Umbilical cord (tissue), 2 donors: ENCODE results near the gene TIPRL. TPM values are rescaled to one million over a fixed set of nuclear protein-coding genes. Genes with fewer than 3 reads are reported as not detected.
"Not testable (repeated sequence)": the region's sequence is repeated elsewhere in the genome, so short reads cannot be mapped to it uniquely, and the experiment has no call there.

Experiments used
- DNase-seq: peaks from one replicate; pipeline ENCODE4 v3.0.0-alpha.2; 2015; ENCODE audit warnings: low spot score
- total RNA-seq: library from RNA; depleted of rRNA; stranded (reverse); fragments of >200 nt; gene quantifications from one replicate; pipeline ENCODE4 v1.2.3, GENCODE V29; 2014; ENCODE audit warnings: low replicate concordance; ENCODE audit not compliant: insufficient read depth

Gene TIPRL
- total RNA-seq, 1 donor from 2014 or later = 46.0 TPM

DNA sequence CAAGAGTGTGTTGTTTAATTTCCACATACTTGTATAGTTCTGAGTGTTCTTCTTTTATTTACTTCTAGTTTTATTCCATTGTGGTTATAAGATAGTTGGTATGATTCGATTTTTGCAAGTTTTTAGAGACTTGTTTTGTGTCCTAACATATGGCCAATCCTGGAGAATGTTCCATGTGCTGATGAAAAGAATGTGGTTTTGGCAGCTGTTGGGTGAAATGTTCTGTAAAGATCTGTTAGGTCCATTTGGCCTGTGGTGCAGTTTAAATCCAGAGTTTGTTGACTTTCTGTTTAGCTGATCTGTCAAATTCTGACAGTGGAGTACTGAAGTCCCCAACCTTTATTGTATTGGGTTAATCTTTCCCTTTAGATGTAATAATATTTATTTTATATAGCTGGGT, 19.5 kb upstream of the TIPRL start:
- no peak for DNase-seq

DNA sequence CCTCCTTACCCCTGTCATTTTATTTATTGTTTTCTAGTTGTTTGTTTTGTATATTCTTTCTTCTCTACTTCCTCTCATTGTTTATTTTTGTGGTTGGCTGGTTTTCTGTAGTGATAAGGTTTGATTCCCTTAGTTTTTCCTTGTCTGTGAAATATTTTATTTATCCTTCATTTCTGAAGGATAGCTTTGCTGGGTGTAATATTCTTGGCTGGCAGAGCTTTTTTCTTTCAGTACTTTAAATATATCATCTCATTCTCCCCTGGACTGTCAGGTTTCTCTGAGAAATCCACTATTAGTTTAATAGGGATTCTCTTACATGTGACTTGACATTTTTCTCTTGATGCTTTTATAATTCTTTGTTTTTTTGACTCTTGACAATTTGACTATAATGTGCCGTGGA, 18.8 kb upstream of the TIPRL start:
- DNase-seq = no peak

DNA sequence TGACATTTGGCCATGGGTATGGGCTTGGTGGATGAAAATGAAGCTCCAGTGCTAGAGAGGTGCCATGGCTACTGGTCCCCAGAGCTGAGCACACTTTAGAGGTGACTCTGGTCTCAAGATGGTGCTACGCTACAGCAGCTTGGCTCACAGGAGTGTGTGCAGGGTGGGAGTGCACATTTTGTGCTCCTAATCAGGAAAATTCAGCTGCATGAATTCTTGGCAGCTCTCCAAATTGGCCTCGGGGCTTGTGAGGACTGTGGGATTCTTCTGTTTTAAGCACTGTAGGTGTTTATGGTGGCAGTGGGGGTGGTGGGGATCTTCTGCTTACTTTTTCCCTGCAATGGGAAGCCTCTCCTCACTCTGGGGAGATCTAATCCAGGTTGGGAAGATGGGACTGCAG, 17.3 kb upstream of the TIPRL start:
- DNase-seq = peak; percentile 43

- DNase-seq = no peak
Measured at GRCh38 chr1:168163670-168164069, 15.1 kb upstream of the TIPRL start.

GRCh38 chr1:168164771-168165170, 14.0 kb upstream of the TIPRL start:
- DNase-seq = no peak

GRCh38 chr1:168167806-168168205, 11.0 kb upstream of the TIPRL start:
- DNase-seq = peak; percentile 65

- no peak for DNase-seq
Measured at GRCh38 chr1:168170564-168171508, 7.9 kb upstream of the TIPRL start.

DNA sequence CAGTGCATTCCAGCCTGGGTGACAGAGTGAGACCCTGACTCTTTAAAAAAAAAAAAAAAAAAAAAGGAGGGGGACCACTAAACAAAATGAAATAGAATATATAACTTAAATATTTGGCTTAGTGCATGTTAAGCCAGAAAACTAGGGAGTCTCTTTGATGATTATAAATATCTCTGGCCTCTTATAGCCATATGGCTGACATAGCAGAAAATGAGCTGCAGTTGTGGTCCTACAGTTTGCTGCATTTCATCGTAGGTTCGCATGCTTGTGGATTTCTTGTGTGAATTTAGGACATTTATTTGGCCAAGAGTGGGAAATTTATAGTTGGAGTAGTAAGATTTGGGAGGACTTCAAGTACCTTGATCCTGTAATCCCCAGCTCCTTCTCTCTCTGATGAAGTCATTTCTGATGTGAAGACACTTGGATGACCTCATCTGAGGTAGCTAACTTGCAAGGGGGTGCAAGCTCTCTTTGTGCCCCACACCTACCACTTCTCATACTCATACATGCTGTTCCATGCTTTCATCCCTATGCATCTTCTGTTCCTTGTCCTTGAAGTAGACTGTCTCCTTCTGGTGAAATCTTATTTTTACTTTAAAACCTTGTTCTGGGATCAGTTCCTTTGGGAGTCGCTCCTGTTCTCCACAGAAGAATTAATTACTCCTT, 6.4 kb upstream of the TIPRL start:
- DNase-seq = peak; percentile 41

DNA sequence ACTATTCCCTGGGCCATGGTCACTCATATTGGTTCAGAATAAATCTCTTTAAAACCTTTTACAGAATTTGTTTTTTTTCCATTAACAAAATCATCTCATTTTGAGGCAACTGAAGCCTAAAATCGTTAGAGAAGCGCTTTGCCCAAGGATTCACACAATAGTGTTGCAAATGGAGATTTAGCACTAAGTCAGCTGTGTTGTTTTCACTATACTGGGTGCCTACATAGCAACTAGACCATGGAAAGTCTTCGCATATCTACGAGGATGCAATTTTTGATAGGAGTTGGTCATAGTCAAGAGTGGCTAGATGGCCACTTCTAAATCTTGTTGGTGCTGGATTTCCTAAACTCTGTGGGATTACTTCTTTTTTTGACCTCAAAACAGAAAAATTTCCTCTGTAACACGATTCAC, 530 bp upstream of the TIPRL start:
- DNase-seq = no peak

- DNase-seq = peak; percentile 49
Measured at GRCh38 chr1:168179438-168180147, 831 bp downstream of the TIPRL start.

GRCh38 chr1:168180148-168180524, 1.4 kb downstream of the TIPRL start:
- no peak for DNase-seq

- DNase-seq = not testable (repeated sequence)
Measured at GRCh38 chr1:168181063-168181720, 2.4 kb downstream of the TIPRL start.

DNA sequence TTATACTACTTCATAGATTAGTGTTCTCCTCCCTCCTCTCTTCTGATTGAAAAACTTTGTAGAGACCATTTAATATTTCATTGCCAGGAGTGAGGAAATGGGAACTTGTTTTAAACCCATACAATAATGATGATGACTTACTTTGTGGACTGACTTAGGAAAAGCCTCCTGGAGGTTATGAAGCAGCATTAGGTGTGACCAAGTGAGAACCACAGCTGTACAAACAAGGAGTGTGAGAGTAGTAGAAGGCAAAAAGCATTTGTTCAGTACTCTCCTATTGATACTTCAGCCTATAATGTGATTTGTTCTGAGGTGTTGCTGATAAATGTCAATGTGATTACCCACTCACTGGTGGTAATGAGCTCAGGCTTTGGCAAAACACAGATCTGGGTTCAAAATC, 8.4 kb downstream of the TIPRL start:
- DNase-seq = no peak

GRCh38 chr1:168190403-168190802, 11.6 kb downstream of the TIPRL start:
- DNase-seq = no peak

DNA sequence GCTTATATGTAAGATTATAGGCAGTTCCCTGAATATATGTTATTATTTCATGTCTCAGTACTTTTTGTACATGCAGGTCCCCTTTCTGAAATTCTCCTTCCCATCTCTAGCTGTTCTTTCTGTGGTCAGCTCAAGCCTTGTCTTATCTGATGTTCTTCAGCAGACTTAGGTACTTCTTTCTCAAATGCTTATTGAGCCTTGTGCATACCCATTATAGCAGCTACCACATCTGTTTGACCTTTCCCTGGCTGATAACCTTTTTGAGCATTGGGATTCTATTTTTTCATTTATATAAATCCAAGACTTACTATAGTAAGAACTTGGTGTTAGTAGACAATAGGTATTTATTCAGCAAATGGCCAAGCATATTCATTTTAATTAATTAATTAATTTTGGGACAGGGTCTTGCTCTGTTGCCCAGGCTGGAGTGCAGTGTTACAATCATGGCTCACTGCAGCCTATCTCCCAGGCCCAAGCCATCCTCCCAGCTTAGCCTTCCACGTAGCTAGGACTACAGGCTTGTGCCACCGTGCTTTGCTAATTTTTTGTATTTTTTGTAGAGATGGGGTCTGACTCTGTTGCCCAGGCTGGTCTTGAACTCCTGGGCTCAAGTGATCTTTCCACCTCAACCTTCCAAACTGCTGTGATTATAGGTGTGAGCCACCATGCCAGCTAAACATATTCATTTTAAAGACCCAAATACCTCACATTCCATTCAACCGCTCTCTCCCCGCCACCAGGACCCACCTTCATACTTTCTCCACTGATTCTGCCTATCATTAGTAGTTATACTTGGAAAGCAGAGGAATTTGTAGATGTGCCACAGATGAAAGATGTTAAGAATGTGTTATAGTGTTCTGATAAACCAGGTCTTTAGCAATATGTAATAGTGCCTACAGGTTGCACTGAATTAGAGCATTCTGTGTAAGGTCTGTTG, 16.7 kb downstream of the TIPRL start:
- DNase-seq = no peak

DNA sequence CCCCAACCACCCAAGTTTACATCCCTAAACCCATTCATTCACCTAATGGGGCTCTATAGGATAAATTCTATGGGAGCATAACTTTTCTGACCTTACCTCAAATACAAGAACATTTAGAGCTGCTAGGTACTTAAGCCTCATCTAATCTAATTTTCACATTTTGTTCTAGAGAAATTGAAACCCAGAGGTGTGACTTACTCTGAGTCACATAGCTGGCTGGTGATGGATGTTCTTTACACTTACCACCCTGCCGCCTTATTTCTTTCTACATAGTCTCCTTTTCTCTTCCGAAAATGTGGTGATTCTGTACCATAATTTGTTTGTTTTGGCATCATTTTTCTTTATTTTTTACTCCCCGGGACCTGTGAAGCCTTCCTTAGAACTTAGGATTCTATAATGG, 20.3 kb downstream of the TIPRL start:
- DNase-seq = no peak

DNA sequence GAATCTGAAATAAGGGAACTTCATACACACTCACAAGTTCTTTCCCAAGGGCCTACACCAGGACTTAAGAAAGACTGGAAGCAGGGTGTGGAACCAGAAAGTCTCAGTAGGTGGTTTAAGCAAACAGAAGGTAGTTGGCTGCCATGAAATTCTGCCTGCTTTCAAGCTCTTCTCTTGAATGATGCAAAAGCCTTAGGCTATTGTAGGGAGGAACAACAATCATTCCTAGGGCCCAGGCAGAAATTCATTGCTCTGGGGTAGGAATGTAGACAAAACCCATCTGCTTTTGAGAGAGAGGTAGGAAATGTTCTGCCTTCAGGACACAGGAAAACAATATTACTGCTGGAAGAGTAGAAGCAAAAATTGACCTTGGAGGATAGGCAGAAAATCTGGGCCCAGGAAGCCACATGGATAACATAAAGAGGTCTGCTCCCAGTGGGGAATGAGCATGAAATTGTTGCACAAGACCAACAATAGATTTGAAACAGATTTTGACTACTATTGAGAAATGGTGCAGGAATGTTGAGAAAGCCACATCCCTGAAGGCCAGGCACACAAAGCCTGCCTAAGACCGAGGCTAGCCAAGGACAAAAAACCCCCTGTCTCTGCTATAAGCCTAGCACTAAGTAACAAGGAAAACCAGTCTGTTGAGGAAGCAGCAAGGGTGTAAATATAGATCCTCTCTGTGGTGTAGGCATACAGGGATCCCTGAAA, 24.3 kb downstream of the TIPRL start:
- no peak for DNase-seq

- DNase-seq = no peak
Measured at GRCh38 chr1:168206111-168206510, 27.3 kb downstream of the TIPRL start.

DNA sequence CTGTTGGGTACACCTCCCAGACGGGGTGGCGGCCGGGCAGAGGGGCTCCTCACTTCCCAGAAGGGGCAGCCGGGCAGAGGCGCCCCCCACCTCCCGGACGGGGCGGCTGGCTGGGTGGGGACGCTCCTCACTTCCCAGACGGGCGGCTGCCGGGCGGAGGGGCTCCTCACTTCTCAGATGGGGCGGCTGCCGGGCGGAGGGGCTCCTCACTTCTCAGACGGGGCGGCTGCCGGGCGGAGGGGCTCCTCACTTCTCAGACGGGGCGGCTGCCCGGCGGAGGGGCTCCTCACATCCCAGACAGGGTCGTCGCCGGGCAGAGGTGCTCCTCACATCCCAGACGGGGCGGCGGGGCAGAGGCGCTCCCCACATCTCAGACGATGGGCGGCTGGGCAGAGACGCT, 28.9 kb downstream of the TIPRL start:
- not testable (repeated sequence) for DNase-seq

GRCh38 chr1:168210312-168210711, 31.6 kb downstream of the TIPRL start:
- DNase-seq = no peak
